Loucy (cell line): ENCODE measurements around the gene NTN4.
A peak's percentile ranks its signal among the peaks of the same experiment; 100 is the strongest.

Source experiments
- H2AFZ ChIP-seq: fragments of 200-600 bp; sonication (generic); 2 replicates; pipeline ENCODE4 v1.6.0; 2016; ENCODE audit warnings: antibody characterized with exemption, mild to moderate bottlenecking, low read length, moderate library complexity
- H3F3A ChIP-seq: fragments of 200-600 bp; 2 replicates; pipeline ENCODE4 v1.6.0; 2016; ENCODE audit warnings: antibody characterized with exemption, low read depth, mild to moderate bottlenecking
- H3K27me3 ChIP-seq: fragments of 200-600 bp; sonication (generic); 2 replicates; pipeline ENCODE4 v1.6.1; 2014; ENCODE audit warnings: low read length, mild to moderate bottlenecking; ENCODE audit not compliant: insufficient read depth, poor library complexity, severe bottlenecking
- H3K36me3 ChIP-seq: fragments of 200-600 bp; sonication (generic); 2 replicates; pipeline ENCODE4 v1.6.1; 2016; ENCODE audit warnings: low read length; ENCODE audit not compliant: insufficient read depth
- H3K4me1 ChIP-seq: fragments of 200-600 bp; sonication (generic); 2 replicates; pipeline ENCODE4 v1.5.1; 2014; ENCODE audit warnings: low read length, mild to moderate bottlenecking; ENCODE audit not compliant: insufficient read depth, poor library complexity, severe bottlenecking
- H3K4me2 ChIP-seq: fragments of 200-600 bp; sonication (generic); 2 replicates; pipeline ENCODE4 v1.6.0; 2014; ENCODE audit warnings: antibody characterized with exemption, low read length, low read depth, mild to moderate bottlenecking; ENCODE audit not compliant: poor library complexity, severe bottlenecking
- H3K4me3 ChIP-seq: fragments of 200-600 bp; sonication (generic); 2 replicates; pipeline ENCODE4 v1.5.1; 2014; ENCODE audit warnings: low read length, mild to moderate bottlenecking, mixed read lengths; ENCODE audit not compliant: poor library complexity, severe bottlenecking
- H3K79me2 ChIP-seq: fragments of 200-600 bp; sonication (generic); 2 replicates; pipeline ENCODE4 v1.6.1; 2014; ENCODE audit warnings: low read length; ENCODE audit not compliant: insufficient read depth
- H3K9ac ChIP-seq: fragments of 200-600 bp; sonication (generic); 2 replicates; pipeline ENCODE4 v1.6.0; 2014; ENCODE audit warnings: mild to moderate bottlenecking, low read depth, low read length, moderate library complexity; ENCODE audit not compliant: poor library complexity, severe bottlenecking
- H3K9me2 ChIP-seq: fragments of 200-600 bp; sonication (generic); replicated peaks from 2 replicates; pipeline ENCODE4 v1.6.1; 2016; ENCODE audit warnings: low read depth, low read length, mixed read lengths
- H3K9me3 ChIP-seq: fragments of 200-600 bp; sonication (generic); 2 replicates; pipeline ENCODE4 v1.6.1; 2014; ENCODE audit warnings: mild to moderate bottlenecking, antibody characterized with exemption, low read length, low read depth; ENCODE audit not compliant: insufficient read depth
- H4K20me1 ChIP-seq: fragments of 200-600 bp; sonication (generic); 2 replicates; pipeline ENCODE4 v1.6.0; 2014; ENCODE audit warnings: antibody characterized with exemption, low read length, mild to moderate bottlenecking; ENCODE audit not compliant: insufficient read depth, poor library complexity, severe bottlenecking
- CTCF ChIP-seq: fragments of 200-600 bp; sonication (generic); conservative IDR thresholded peaks from 2 replicates; pipeline ENCODE4 v1.5.1; 2014; ENCODE audit warnings: mild to moderate bottlenecking, antibody characterized with exemption, low read length
- EZH2phosphoT487 ChIP-seq: fragments of 200-600 bp; IDR thresholded peaks from 2 replicates; pipeline ENCODE4 v1.6.1; 2018; ENCODE audit warnings: antibody characterized with exemption, mild to moderate bottlenecking, moderate library complexity, borderline replicate concordance

NTN4 gene

GRCh38 chr12:95646781-95647190 lies 143.8 kb downstream of the NTN4 start:
- Histone ChIP-seq H3K36me3 (no peaks in the 10 kb centered on the region), H3K27me3 (no peaks in the 10 kb centered on the region), H3K9ac (no peak overlapping the region), H3K79me2 (no peaks in the 10 kb centered on the region), H3K4me1 (peaks cover 6% of the 10 kb centered on the region), H3K9me2 (no peaks in the 10 kb centered on the region), H2AFZ (no peak overlapping the region), H3K4me3 (no peak overlapping the region), H3F3A (no peaks in the 10 kb centered on the region), H3K4me2 (no peak overlapping the region), H4K20me1 (no peaks in the 10 kb centered on the region), H3K9me3 (no peaks in the 10 kb centered on the region)
- no peak for TF ChIP-seq EZH2phosphoT487
- TF ChIP-seq CTCF, result no peak

- H3K79me2 ChIP-seq, result no peaks in the 10 kb centered on the region
- peaks cover 6% of the 10 kb centered on the region for H3K4me1 ChIP-seq
- no peak overlapping the region for H3K9ac ChIP-seq
- H3K36me3 ChIP-seq, result no peaks in the 10 kb centered on the region
- no peak overlapping the region for H3K4me2 ChIP-seq
- no peaks in the 10 kb centered on the region for H3K27me3 ChIP-seq
- no peak overlapping the region for H2AFZ ChIP-seq
- H3K9me2 ChIP-seq, result no peaks in the 10 kb centered on the region
- H4K20me1 ChIP-seq, result no peaks in the 10 kb centered on the region
- H3F3A ChIP-seq, result no peaks in the 10 kb centered on the region
- TF ChIP-seq EZH2phosphoT487 (no peak), CTCF (no peak)
- H3K4me3 ChIP-seq, result no peak overlapping the region
- no peaks in the 10 kb centered on the region for H3K9me3 ChIP-seq
These were observed 147.3 kb downstream of the NTN4 start for GRCh38 chr12:95643256-95643655.

- no peaks in the 10 kb centered on the region for H3K79me2 ChIP-seq
- TF ChIP-seq EZH2phosphoT487, result no peak
- TF ChIP-seq CTCF, result no peak
These were observed 148.0 kb downstream of the NTN4 start for GRCh38 chr12:95642583-95642982.

More at GRCh38 chr12:95642583-95642982, 148.0 kb downstream of the NTN4 start:
- H3K4me2 ChIP-seq, result peak overlapping the region; percentile 35
- peaks cover 6% of the 10 kb centered on the region for H3K4me1 ChIP-seq
- no peak overlapping the region for H3K4me3 ChIP-seq
- H3K9ac ChIP-seq, result no peak overlapping the region
- H4K20me1 ChIP-seq, result no peaks in the 10 kb centered on the region
- H3K9me2 ChIP-seq, result no peaks in the 10 kb centered on the region
- no peaks in the 10 kb centered on the region for H3K9me3 ChIP-seq
- H3F3A ChIP-seq, result no peaks in the 10 kb centered on the region
- peak overlapping the region; percentile 32; the same call in 1 of the 2 replicates for H2AFZ ChIP-seq
- no peaks in the 10 kb centered on the region for H3K27me3 ChIP-seq
- no peaks in the 10 kb centered on the region for H3K36me3 ChIP-seq
